Effector memory CD4-positive, alpha-beta T cell (primary cell): ENCODE measurements around the gene DERA.

Experiments used
- DNase-seq, 3 donors: peaks; one replicate each; pipeline ENCODE4 v3.0.0-alpha.2; 2020
- H3K27ac ChIP-seq: 2 replicates; pipeline ENCODE4 v1.7.0; 2013; ENCODE audit warnings: mild to moderate bottlenecking, low read length, moderate library complexity; ENCODE audit not compliant: insufficient read depth, poor library complexity, severe bottlenecking
- H3K27me3 ChIP-seq: replicated peaks from 2 replicates; pipeline ENCODE4 v1.7.0; 2013; ENCODE audit warnings: mild to moderate bottlenecking, low read length; ENCODE audit not compliant: insufficient read depth, control insufficient read depth, poor library complexity, severe bottlenecking
- H3K36me3 ChIP-seq: 2 replicates; pipeline ENCODE4 v1.7.0; 2013; ENCODE audit warnings: mild to moderate bottlenecking, low read length, moderate library complexity; ENCODE audit not compliant: control insufficient read depth, insufficient read depth
- H3K4me1 ChIP-seq: 2 replicates; pipeline ENCODE4 v1.7.0; 2013; ENCODE audit warnings: low read length, mild to moderate bottlenecking; ENCODE audit not compliant: control insufficient read depth, insufficient read depth, poor library complexity, severe bottlenecking
- H3K4me3 ChIP-seq: 2 replicates; pipeline ENCODE4 v1.7.0; 2013; ENCODE audit warnings: low read length, low read depth, mild to moderate bottlenecking; ENCODE audit not compliant: insufficient read depth, poor library complexity, severe bottlenecking
- H3K9me3 ChIP-seq: 2 replicates; pipeline ENCODE4 v1.7.0; 2013; ENCODE audit warnings: mild to moderate bottlenecking, low read length, moderate library complexity; ENCODE audit not compliant: control insufficient read depth

DERA gene

GRCh38 chr12:15880721-15881120 lies 30.4 kb upstream of the DERA start:
- Histone ChIP-seq H3K36me3 (no peaks in the 10 kb centered on the region), H3K9me3 (no peaks in the 10 kb centered on the region), H3K27me3 (no peaks in the 10 kb centered on the region), H3K4me3 (peak overlapping the region; percentile 9), H3K4me1 (peaks cover 16% of the 10 kb centered on the region), H3K27ac (no peak overlapping the region)
- DNase-seq = no peak

GRCh38 chr12:15882118-15882971 lies 28.8 kb upstream of the DERA start, which contains the start of gene STRAP:
Gene STRAP (plus strand): TSS chr12:15882387. CDS start chr12:15882708, 321 bp downstream.
- H3K9me3 ChIP-seq = no peaks in the 10 kb centered on the region
- peak within 1 kb of the TSS; percentile 97 for H3K27ac ChIP-seq
- H3K4me1 ChIP-seq = peaks cover 16% of the 10 kb centered on the region
- H3K4me3 ChIP-seq = peak within 1 kb of the TSS; percentile 82
- H3K36me3 ChIP-seq = no peaks in the 10 kb centered on the region
- peak; percentile 90 to 94 (median 93) for DNase-seq
- H3K27me3 ChIP-seq = no peaks in the 10 kb centered on the region

GRCh38 chr12:15883536-15883935 lies 27.6 kb upstream of the DERA start:
- no peak for DNase-seq
- Histone ChIP-seq H3K27me3 (no peaks in the 10 kb centered on the region), H3K36me3 (no peaks in the 10 kb centered on the region), H3K4me1 (peaks cover 16% of the 10 kb centered on the region), H3K4me3 (peak overlapping the region; percentile 82), H3K27ac (peak overlapping the region; percentile 97), H3K9me3 (no peaks in the 10 kb centered on the region)

- Histone ChIP-seq H3K27ac (no peak overlapping the region), H3K4me1 (peaks cover 14% of the 10 kb centered on the region), H3K27me3 (no peaks in the 10 kb centered on the region), H3K36me3 (no peaks in the 10 kb centered on the region), H3K9me3 (no peaks in the 10 kb centered on the region), H3K4me3 (no peak overlapping the region)
- no peak for DNase-seq
Observed at GRCh38 chr12:15886372-15887042, 24.6 kb upstream of the DERA start.

- H3K36me3 ChIP-seq = no peaks in the 10 kb centered on the region
- no peaks in the 10 kb centered on the region for H3K27me3 ChIP-seq
- H3K27ac ChIP-seq = no peak overlapping the region
- H3K4me3 ChIP-seq = no peak overlapping the region
- peaks cover 9% of the 10 kb centered on the region for H3K4me1 ChIP-seq
- H3K9me3 ChIP-seq = no peaks in the 10 kb centered on the region
- DNase-seq = no peak
Observed at GRCh38 chr12:15887043-15887817, 23.9 kb upstream of the DERA start.

DNA sequence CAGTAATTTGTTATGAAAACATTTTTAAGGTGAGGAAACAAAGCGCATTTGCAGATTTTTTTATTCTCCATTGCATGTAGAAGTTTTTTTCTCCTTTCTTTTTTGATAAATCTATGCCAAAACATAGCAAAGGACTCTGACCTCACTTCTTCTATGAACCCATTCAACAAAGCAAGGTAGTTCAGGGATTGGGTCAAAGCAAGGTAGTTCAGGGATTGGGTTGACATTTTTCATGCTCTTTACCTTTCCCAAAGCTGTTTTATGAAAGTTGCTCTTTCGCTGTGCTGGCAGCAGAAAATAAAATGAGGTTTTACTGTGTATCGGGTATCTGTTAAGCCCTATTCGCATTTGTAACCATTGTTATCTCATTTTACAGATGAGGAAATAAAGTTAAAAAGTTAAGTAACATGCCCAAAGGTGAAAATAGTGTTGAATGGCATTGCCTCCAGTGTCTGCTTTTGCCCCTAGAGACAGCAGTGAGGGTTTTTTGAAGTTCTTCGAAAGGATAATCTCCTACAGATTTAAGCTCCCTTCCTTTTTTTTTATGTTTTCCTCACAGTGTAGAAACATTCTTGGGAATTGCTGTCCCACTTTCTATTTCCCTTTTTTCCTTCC lies 18.4 kb upstream of the DERA start:
- Histone ChIP-seq H3K27ac (no peak overlapping the region), H3K9me3 (no peaks in the 10 kb centered on the region), H3K4me3 (no peak overlapping the region), H3K36me3 (peaks cover 15% of the 10 kb centered on the region), H3K27me3 (no peaks in the 10 kb centered on the region), H3K4me1 (no peaks in the 10 kb centered on the region)
- DNase-seq = no peak

DNA sequence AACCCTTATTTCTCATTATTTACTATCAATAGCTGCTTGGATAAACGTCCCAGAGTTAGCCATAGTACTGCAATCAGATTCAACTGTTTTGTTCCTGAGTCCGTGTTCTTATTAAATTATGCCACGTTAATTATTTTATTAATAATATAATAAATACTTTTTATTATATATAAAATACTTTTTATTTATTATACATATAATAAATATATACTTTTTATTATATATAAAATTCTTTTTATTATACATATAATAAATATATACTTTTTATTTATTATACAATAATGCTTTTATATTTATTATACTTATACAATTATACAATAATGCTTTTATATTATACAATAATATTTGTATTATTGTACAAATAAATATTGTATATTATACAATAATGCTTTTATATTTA lies 17.9 kb upstream of the DERA start:
- H3K4me3 ChIP-seq = no peak overlapping the region

DNA sequence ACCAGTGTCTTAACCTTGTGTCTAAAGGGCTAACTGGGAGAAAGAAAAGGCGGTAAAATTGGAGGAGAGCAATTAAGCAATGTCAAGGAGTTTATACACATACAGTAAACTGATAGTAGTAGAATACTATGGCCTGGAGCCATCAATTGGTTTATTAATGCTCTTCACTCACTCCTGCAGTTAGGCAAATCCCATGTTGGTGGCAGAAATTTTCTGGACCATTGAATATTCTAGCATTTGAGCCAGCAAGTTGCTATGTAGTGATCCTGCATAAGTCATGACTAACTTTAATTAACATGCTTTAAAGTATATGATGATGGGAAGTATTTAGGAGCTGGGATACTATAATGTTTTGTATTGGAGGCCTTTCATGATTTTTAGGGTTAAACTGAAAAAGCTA lies 14.3 kb upstream of the DERA start:
- DNase-seq = no peak
- Histone ChIP-seq H3K27me3 (no peaks in the 10 kb centered on the region), H3K4me3 (no peak overlapping the region), H3K4me1 (no peaks in the 10 kb centered on the region), H3K27ac (no peak overlapping the region), H3K36me3 (peaks cover 42% of the 10 kb centered on the region), H3K9me3 (no peaks in the 10 kb centered on the region)

More for the DNA sequence above, 17.9 kb upstream of the DERA start:
- DNase-seq = no peak
- H3K27me3 ChIP-seq = no peaks in the 10 kb centered on the region
- no peaks in the 10 kb centered on the region for H3K4me1 ChIP-seq
- H3K36me3 ChIP-seq = peaks cover 18% of the 10 kb centered on the region
- no peak overlapping the region for H3K27ac ChIP-seq
- H3K9me3 ChIP-seq = no peaks in the 10 kb centered on the region

DNA sequence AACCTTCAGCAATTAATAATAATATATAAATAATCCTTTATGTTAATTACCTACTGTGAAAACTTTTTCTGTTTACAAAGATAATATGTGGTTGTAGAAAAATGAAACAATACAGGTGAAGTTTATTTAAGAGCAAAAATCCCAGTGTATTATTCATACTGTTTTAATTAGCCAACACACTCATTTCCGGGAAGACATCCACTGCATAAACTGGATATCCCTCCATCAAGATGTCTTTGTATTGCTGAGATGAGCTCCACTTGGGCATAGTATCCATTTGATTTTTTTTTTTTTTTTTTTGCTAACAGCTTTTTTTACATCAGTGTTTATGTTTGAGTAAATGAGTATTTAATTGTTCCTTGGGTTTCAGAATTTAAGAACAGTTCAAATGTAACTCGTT lies 13.7 kb upstream of the DERA start:
- no peaks in the 10 kb centered on the region for H3K9me3 ChIP-seq
- DNase-seq = no peak
- H3K4me3 ChIP-seq = no peak overlapping the region
- H3K27me3 ChIP-seq = no peaks in the 10 kb centered on the region
- H3K27ac ChIP-seq = no peak overlapping the region
- H3K4me1 ChIP-seq = no peaks in the 10 kb centered on the region
- peaks cover 47% of the 10 kb centered on the region for H3K36me3 ChIP-seq
